ENCODE results near the gene STEAP4.
A peak's percentile ranks its signal among the peaks of the same experiment; 100 is the strongest.

STEAP4 gene

GRCh38 chr7:88307823-88308222, 1.1 kb upstream of the STEAP4 start:
- Histone ChIP-seq H3K27me3 (no peaks in the 10 kb centered on the region), H3K36me3 (no peaks in the 10 kb centered on the region)
- TF ChIP-seq CTCF (IDR thresholded peaks at IDR 0.05) = no peak

GRCh38 chr7:88307412-88307811, 718 bp upstream of the STEAP4 start:
- Histone ChIP-seq H3K4me3 (ENCODE audit: low read depth in 1 of 2, low read length in 1 of 2) (peak overlapping the region; percentile 76 to 99), H3K9me3 (no peaks in the 10 kb centered on the region), H3K27ac (peak overlapping the region; percentile 87), H3K36me3 (peaks cover 2% of the 10 kb centered on the region), H3K4me1 (ENCODE audit: control insufficient read depth in 1 of 2, insufficient read depth in 1 of 2, low read depth in 1 of 2, low read length in 1 of 2) (peaks cover 39 to 65% of the 10 kb centered on the region in 2 experiments), H3K27me3 (no peaks in the 10 kb centered on the region)
- TF ChIP-seq CTCF (IDR thresholded peaks at IDR 0.05) = no peak

More at GRCh38 chr7:88307823-88308222, 1.1 kb upstream of the STEAP4 start:
- H3K4me1 ChIP-seq (ENCODE audit: control insufficient read depth in 1 of 2, insufficient read depth in 1 of 2, low read depth in 1 of 2, low read length in 1 of 2) = peaks cover 36 to 61% of the 10 kb centered on the region in 2 experiments
- peak overlapping the region; percentile 87 for H3K27ac ChIP-seq
- no peaks in the 10 kb centered on the region for H3K9me3 ChIP-seq
- H3K4me3 ChIP-seq (ENCODE audit: low read depth in 1 of 2, low read length in 1 of 2) = no peak overlapping the region

GRCh38 chr7:88305044-88305443, 1.6 kb downstream of the STEAP4 start:
- peak overlapping the region; percentile 76 to 99 for H3K4me3 ChIP-seq (ENCODE audit: low read depth in 1 of 2, low read length in 1 of 2)

GRCh38 chr7:88302486-88302885, 4.2 kb downstream of the STEAP4 start:
- TF ChIP-seq CTCF (IDR thresholded peaks at IDR 0.05) = no peak
- H3K9me3 ChIP-seq = no peaks in the 10 kb centered on the region

More at GRCh38 chr7:88305044-88305443, 1.6 kb downstream of the STEAP4 start:
- H3K36me3 ChIP-seq = peaks cover 18% of the 10 kb centered on the region
- H3K9me3 ChIP-seq = no peaks in the 10 kb centered on the region
- H3K27me3 ChIP-seq = no peaks in the 10 kb centered on the region
- peak overlapping the region; percentile 87 for H3K27ac ChIP-seq
- no peak for TF ChIP-seq CTCF (IDR thresholded peaks at IDR 0.05)
- peaks cover 48 to 70% of the 10 kb centered on the region in 2 experiments for H3K4me1 ChIP-seq (ENCODE audit: control insufficient read depth in 1 of 2, insufficient read depth in 1 of 2, low read depth in 1 of 2, low read length in 1 of 2)

GRCh38 chr7:88301924-88302323, 4.8 kb downstream of the STEAP4 start:
- peaks cover 69 to 71% of the 10 kb centered on the region in 2 experiments for H3K4me1 ChIP-seq (ENCODE audit: control insufficient read depth in 1 of 2, insufficient read depth in 1 of 2, low read depth in 1 of 2, low read length in 1 of 2)
- TF ChIP-seq CTCF (IDR thresholded peaks at IDR 0.05) = no peak

More at GRCh38 chr7:88302486-88302885, 4.2 kb downstream of the STEAP4 start:
- H3K27ac ChIP-seq = no peak overlapping the region
- H3K4me3 ChIP-seq (ENCODE audit: low read depth in 1 of 2, low read length in 1 of 2) = peak overlapping the region; percentile 76 to 99
- H3K27me3 ChIP-seq = no peaks in the 10 kb centered on the region
- H3K4me1 ChIP-seq (ENCODE audit: control insufficient read depth in 1 of 2, insufficient read depth in 1 of 2, low read depth in 1 of 2, low read length in 1 of 2) = peaks cover 69 to 76% of the 10 kb centered on the region in 2 experiments
- H3K36me3 ChIP-seq = peaks cover 21% of the 10 kb centered on the region

More at GRCh38 chr7:88301924-88302323, 4.8 kb downstream of the STEAP4 start:
- Histone ChIP-seq H3K36me3 (peaks cover 27% of the 10 kb centered on the region), H3K4me3 (ENCODE audit: low read depth in 1 of 2, low read length in 1 of 2) (peak overlapping the region in 1 of 2 experiments; percentile 76), H3K27ac (no peak overlapping the region), H3K9me3 (no peaks in the 10 kb centered on the region), H3K27me3 (no peaks in the 10 kb centered on the region)

Measured in neutrophil (primary cell).